ENCODE measurements around the gene SMAD1. TPM values are rescaled to one million over a fixed set of nuclear protein-coding genes. Genes with fewer than 3 reads are reported as not detected.

Gene SMAD1
- total RNA-seq, 2 experiments from 2014 or later: 0.67 to 0.92 TPM

DNA sequence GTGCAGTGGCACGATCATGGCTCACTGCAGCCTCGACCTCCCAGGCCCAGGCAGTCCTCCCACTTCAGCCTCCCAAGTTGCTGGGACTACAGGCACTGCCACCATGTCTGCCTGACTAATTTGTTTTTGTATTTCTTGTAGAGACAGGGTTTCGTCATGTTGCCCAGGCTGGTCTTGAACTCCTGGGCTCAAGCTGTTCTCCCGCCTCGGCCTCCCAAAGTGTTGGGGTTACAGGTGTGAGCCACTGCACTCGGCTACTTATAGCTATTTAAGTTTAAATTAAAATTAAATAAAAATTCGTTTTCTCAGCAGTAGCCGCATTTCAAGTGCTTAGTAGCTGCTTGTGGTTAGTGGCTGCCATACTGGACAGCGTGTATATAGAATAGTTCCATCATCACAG is 3.5 kb downstream of the SMAD1 start:
- no peaks in the 10 kb centered on the region for H3K9me3 Mint-ChIP-seq
- peaks cover 11% of the 10 kb centered on the region for H3K4me1 Mint-ChIP-seq (ENCODE audit: low read depth)
- H3K4me3 Mint-ChIP-seq: no peak overlapping the region
- POLR2A ChIA-PET: no interaction called here
- ATAC-seq (no peak), DNase-seq (no peak)
- peaks cover 24% of the 10 kb centered on the region for H3K27me3 Mint-ChIP-seq
- no peak overlapping the region for H3K27ac Mint-ChIP-seq
- no peak for TF ChIP-seq CTCF (IDR thresholded peaks at IDR 0.05)
- CTCF ChIA-PET: interaction anchor here (0.8 to 3.2 kb wide), 2 partner anchors 72 to 268 kb away, joined by 4 to 8 read pairs; no protein-coding TSS in a partner anchor
- intact Hi-C loops (cut with micrococcal nuclease): loop anchor here (10.0 kb wide), 2 partner anchors 180 to 300 kb away; partner anchors contain the start of gene OTUD4
- no peaks in the 10 kb centered on the region for H3K36me3 Mint-ChIP-seq (ENCODE audit: low read depth)

GRCh38 chr4:145486603-145487002 is 5.0 kb downstream of the SMAD1 start:
- no peak for ATAC-seq
- Mint-ChIP-seq H3K4me3 (no peak overlapping the region), H3K4me1 (ENCODE audit: low read depth) (peaks cover 5% of the 10 kb centered on the region), H3K9me3 (no peaks in the 10 kb centered on the region), H3K36me3 (ENCODE audit: low read depth) (no peaks in the 10 kb centered on the region), H3K27ac (no peak overlapping the region), H3K27me3 (peaks cover 18% of the 10 kb centered on the region)
- POLR2A ChIA-PET: interaction anchor here (0.6 kb wide), 1 partner anchor 53 kb away, joined by 4 read pairs; no protein-coding TSS in a partner anchor
- DNase-seq: no peak
- CTCF ChIA-PET: interaction anchor here (1.6 kb wide), 1 partner anchor 18 kb away, joined by 3 read pairs; no protein-coding TSS in a partner anchor
- intact Hi-C loops (cut with micrococcal nuclease): loop anchor here (10.0 kb wide), 2 partner anchors 182 to 302 kb away; partner anchors contain the start of gene OTUD4
- TF ChIP-seq CTCF (IDR thresholded peaks at IDR 0.05): no peak

GRCh38 chr4:145487631-145488030 is 6.0 kb downstream of the SMAD1 start:
- no peak overlapping the region for H3K4me3 Mint-ChIP-seq

GRCh38 chr4:145488310-145488709 is 6.7 kb downstream of the SMAD1 start:
- ATAC-seq (no peak), DNase-seq (no peak)
- ChIA-PET POLR2A (no interaction called here), CTCF (no interaction called here)
- H3K9me3 Mint-ChIP-seq: no peaks in the 10 kb centered on the region
- H3K27me3 Mint-ChIP-seq: peaks cover 22% of the 10 kb centered on the region
- no peak for TF ChIP-seq CTCF (IDR thresholded peaks at IDR 0.05)
- no peak overlapping the region for H3K4me3 Mint-ChIP-seq
- H3K36me3 Mint-ChIP-seq (ENCODE audit: low read depth): no peaks in the 10 kb centered on the region
- H3K27ac Mint-ChIP-seq: no peak overlapping the region
- intact Hi-C loops (cut with micrococcal nuclease): loop anchor here (10.0 kb wide), 2 partner anchors 184 to 304 kb away; partner anchors contain the start of gene OTUD4
- H3K4me1 Mint-ChIP-seq (ENCODE audit: low read depth): peaks cover 5% of the 10 kb centered on the region

More at GRCh38 chr4:145487631-145488030, 6.0 kb downstream of the SMAD1 start:
- ATAC-seq (peak; percentile 88), DNase-seq (peak; percentile 60)
- Mint-ChIP-seq H3K9me3 (no peaks in the 10 kb centered on the region), H3K36me3 (ENCODE audit: low read depth) (no peaks in the 10 kb centered on the region), H3K27me3 (peaks cover 19% of the 10 kb centered on the region), H3K4me1 (ENCODE audit: low read depth) (peaks cover 5% of the 10 kb centered on the region), H3K27ac (no peak overlapping the region)
- POLR2A ChIA-PET: interaction anchor here (0.6 kb wide), 1 partner anchor 331 kb away, joined by 4 read pairs; no protein-coding TSS in a partner anchor
- intact Hi-C loops (cut with micrococcal nuclease): loop anchor here (10.0 kb wide), 2 partner anchors 183 to 303 kb away; partner anchors contain the start of gene OTUD4
- no peak for TF ChIP-seq CTCF (IDR thresholded peaks at IDR 0.05)
- CTCF ChIA-PET: interaction anchor here (0.7 to 1.6 kb wide), 2 partner anchors 19 to 46 kb away, joined by 3 read pairs; no protein-coding TSS in a partner anchor

GRCh38 chr4:145489556-145489955 is 7.9 kb downstream of the SMAD1 start:
- POLR2A ChIA-PET: interaction anchor here (0.6 kb wide), 1 partner anchor 620 kb away, joined by 5 read pairs; no protein-coding TSS in a partner anchor
- Mint-ChIP-seq H3K4me1 (ENCODE audit: low read depth) (peaks cover 5% of the 10 kb centered on the region), H3K27ac (no peak overlapping the region), H3K36me3 (ENCODE audit: low read depth) (no peaks in the 10 kb centered on the region), H3K27me3 (peaks cover 25% of the 10 kb centered on the region), H3K9me3 (no peaks in the 10 kb centered on the region), H3K4me3 (no peak overlapping the region)
- DNase-seq (no peak), ATAC-seq (no peak)
- CTCF ChIA-PET: no interaction called here
- intact Hi-C loops (cut with micrococcal nuclease): loop anchor here (10.0 kb wide), 2 partner anchors 185 to 305 kb away; partner anchors contain the start of gene OTUD4
- no peak for TF ChIP-seq CTCF (IDR thresholded peaks at IDR 0.05)

Measured in activated CD8-positive, alpha-beta T cell treated with anti-CD3 and anti-CD28 coated beads for 36 hours (primary cell).